Measurements from ENCODE around the gene ARL4C.

ARL4C gene, protein sequence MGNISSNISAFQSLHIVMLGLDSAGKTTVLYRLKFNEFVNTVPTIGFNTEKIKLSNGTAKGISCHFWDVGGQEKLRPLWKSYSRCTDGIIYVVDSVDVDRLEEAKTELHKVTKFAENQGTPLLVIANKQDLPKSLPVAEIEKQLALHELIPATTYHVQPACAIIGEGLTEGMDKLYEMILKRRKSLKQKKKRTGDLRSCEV

DNA sequence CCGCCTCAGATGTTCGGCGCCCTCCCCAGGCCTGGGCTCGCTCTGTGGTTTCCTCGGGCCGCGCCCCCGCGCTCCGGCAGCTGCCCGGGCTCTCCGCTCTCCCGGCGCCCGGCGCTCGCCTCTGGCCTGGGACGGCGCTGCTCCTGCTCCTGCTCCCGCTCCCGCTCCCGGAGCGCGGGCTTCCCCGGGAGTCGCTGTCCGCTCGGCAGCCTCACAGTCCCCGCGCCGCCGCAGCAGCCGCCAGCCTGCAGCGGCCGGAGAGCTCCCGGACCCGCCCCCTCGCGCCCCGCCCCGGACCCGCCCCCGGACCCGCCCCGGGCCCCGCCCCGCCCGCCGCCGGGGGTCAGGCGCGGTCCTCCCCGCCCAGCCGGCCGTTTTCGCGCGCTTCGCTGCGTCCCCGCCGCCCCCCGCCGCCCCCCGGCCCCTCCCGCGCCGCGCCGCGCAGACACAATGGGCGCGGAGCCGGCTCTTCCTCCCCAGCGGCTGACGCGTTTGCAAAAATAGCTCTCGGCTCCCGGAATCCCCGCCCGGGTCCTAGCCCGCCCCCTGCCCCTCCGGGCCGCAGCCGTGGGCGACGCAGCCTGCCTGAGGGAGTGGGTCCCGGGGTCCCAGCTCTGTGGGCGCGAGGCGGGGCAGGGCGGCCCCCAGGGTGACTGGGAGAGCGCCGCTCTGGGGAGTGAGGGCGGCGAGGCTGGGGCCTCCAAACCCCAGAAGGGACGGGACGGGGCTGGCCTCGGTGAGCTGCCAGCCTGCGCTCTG is at the start of gene ARL4C:
TSS of gene ARL4C (minus strand) at position 247 of the 759 bp plus-strand sequence. CDS start 495 bp downstream, outside the sequence.
- H3K4me3 ChIP-seq = peak within 1 kb of the TSS; percentile 77
- peak within 1 kb of the TSS; percentile 77 to 87 for H3K27ac ChIP-seq
- no peak for TF ChIP-seq CTCF (IDR thresholded peaks at IDR 0.05)
- DNase-seq (ENCODE audit: low spot score) = no peak

DNA sequence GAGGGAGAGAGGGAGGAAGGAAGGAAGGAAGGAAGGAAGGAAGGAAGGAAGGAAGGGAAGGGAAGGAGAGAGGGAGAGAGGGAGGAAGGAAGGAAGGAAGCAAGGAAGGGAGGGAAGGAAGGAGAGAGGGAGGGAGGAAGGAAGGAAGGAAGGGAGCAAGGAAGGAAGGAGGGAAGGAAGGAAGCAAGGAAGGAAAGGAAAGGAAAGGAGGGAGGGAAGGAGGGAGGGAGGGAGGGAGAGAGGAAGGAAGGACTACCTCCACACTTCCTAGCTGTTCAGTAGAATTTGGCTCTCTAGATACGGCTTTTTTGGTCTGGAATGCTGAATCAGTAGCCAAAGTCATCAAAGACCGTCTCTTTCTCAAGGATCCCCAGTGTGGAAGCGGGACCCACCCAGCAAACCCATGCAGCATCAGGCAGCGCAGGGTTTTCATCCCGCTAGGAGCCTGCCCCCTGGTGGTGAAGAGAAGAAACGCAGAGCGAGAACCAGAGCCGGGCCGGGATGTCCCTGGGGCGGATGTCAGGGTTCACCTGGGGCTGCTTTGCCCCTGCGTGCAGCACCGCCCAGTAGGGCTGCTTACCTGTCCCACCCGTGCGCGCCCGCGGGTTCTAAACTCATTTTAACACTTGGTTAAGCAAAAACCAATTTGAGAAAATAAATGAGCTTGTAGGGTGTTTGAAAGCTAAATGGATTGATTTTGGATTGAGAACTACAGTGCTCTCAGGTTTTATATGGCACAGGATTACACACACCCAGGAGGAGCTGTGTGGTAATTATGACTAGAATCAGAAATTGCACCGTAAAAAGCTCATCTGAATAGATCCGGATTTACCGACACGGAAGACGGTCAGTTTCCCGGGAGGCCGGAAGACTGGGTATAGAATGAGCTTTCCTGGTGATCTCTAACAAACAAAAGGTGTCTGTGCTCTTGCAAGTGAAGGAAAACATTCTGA is 48.1 kb upstream of the ARL4C start:
- DNase-seq (ENCODE audit: low spot score) = no peak
- peak; percentile 74 for TF ChIP-seq CTCF (IDR thresholded peaks at IDR 0.05)
- H3K4me3 ChIP-seq = no peak overlapping the region
- H3K27ac ChIP-seq = no peak overlapping the region

DNA sequence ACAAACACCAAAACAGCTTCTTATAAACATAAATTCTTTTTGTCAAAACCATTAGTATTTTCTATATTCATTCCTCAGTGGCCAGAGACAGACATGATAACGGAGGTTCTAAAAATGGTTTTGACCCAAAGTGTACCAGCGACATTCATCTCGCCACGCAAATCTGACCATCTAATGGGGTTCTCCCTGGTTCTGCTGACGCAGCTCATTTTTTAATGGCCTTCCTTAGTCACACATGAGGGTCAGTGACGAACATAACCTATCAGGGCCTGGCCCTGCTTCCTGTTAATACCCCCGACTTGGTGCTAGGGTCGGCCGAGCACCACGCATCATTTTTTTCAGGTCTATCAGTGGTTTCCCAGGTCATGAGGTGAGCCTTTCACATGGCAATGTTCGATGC is 45.9 kb upstream of the ARL4C start:
- DNase-seq (ENCODE audit: low spot score) = no peak
- Histone ChIP-seq H3K27ac (no peak overlapping the region), H3K4me3 (no peak overlapping the region)
- no peak for TF ChIP-seq CTCF (IDR thresholded peaks at IDR 0.05)

DNA sequence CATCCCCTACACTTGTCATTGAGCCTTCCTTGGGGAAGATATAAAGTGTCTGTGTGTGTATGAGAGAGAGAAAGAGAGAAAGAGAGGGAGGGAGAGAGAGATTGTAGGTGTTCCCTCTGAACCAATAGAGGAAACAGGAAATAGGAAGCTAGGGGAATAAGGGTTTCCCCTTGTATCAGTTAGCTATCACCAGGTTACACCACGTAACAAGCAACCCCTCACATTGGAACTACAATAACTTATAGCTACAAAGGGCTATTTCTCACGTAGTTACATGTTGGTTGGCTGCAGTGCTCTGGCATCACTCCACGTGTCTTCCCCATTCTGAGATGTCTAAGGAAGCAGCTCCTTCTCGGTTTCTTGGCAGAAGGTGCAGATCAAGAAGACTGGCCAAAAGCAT is 41.0 kb upstream of the ARL4C start:
- no peak for TF ChIP-seq CTCF (IDR thresholded peaks at IDR 0.05)
- Histone ChIP-seq H3K4me3 (no peak overlapping the region), H3K27ac (no peak overlapping the region)
- no peak for DNase-seq (ENCODE audit: low spot score)

DNA sequence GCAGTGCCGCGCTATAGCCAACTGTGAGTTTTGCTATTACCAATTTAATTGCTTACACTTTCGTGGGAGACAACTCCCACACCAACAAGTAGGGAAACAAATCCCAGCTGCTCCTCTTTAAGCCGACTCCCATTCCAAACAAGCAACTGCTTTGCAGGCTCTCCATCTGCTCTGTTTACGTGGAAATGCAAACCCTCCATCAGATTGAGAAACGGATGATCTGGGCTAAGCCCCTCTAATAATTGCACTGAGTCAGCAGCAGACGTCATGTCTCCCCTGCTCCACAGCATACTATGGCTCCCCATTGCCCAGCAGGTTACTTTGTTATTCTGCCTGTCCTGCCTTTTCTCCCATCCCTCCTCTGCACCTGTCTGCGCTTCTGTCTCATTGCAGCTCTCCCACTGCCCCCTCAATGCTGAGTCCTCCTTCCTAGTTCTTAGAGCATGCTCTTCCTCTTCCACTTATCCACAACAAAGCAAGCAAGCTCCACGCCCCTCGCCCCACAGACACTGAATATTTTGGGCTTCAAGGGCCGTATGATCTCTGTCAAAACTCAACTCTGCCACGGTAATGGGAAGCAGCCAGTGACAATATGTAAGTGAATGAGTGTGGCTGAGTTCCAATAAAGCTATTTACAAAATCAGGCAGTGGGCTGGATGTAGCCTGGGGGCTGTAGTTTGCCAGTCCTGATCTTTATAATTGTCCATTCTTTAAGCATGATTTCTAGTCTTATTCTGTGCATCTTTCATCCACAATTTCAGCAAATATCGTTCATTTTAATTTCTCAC is 39.5 kb upstream of the ARL4C start:
- no peak overlapping the region for H3K4me3 ChIP-seq
- DNase-seq (ENCODE audit: low spot score) = no peak

More for the DNA sequence above, 39.5 kb upstream of the ARL4C start:
- H3K27ac ChIP-seq = no peak overlapping the region
- TF ChIP-seq CTCF (IDR thresholded peaks at IDR 0.05) = no peak

Measured in coronary artery (tissue), 2 donors.